GM21526 (cell line): ENCODE measurements around the gene NSG1.
"Not testable (repeated sequence)": the region's sequence is repeated elsewhere in the genome, so short reads cannot be mapped to it uniquely, and the experiment has no call there.

Source experiments
- ATAC-seq: cut with Tn5 transposase; IDR thresholded peaks from one replicate; pipeline ENCODE4 v1.9.1; 2021; ENCODE audit warnings: moderate library complexity; ENCODE audit not compliant: unreplicated experiment, low FRiP score

Gene NSG1

GRCh38 chr4:4415107-4415805 is 28.4 kb downstream of the NSG1 start:
- no peak for ATAC-seq

GRCh38 chr4:4415806-4416805 is 29.2 kb downstream of the NSG1 start:
- no peak for ATAC-seq

GRCh38 chr4:4416981-4417380 is 30.1 kb downstream of the NSG1 start:
- ATAC-seq = no peak

GRCh38 chr4:4417886-4418285 is 31.0 kb downstream of the NSG1 start:
- no peak for ATAC-seq

- no peak for ATAC-seq
Measured at GRCh38 chr4:4418676-4419390, 31.9 kb downstream of the NSG1 start.

- no peak for ATAC-seq
Measured at GRCh38 chr4:4419896-4420295, 33.0 kb downstream of the NSG1 start.

GRCh38 chr4:4420421-4420820 is 33.5 kb downstream of the NSG1 start:
- ATAC-seq = no peak

- no peak for ATAC-seq
Measured at GRCh38 chr4:4421356-4421755, 34.5 kb downstream of the NSG1 start.

- not testable (repeated sequence) for ATAC-seq
Measured at GRCh38 chr4:4422117-4422516, 35.2 kb downstream of the NSG1 start.

- no peak for ATAC-seq
Measured at GRCh38 chr4:4422856-4423499, 36.1 kb downstream of the NSG1 start.

- ATAC-seq = no peak
Measured at GRCh38 chr4:4423706-4424498, 37.0 kb downstream of the NSG1 start.

- ATAC-seq = no peak
Measured at GRCh38 chr4:4424499-4425115, 37.7 kb downstream of the NSG1 start.

- ATAC-seq = no peak
Measured at GRCh38 chr4:4425119-4425690, 38.3 kb downstream of the NSG1 start.

GRCh38 chr4:4425696-4426095 is 38.8 kb downstream of the NSG1 start:
- ATAC-seq = no peak

- ATAC-seq = no peak
Measured at GRCh38 chr4:4426511-4427120, 39.7 kb downstream of the NSG1 start.

GRCh38 chr4:4427121-4427870 is 40.4 kb downstream of the NSG1 start:
- no peak for ATAC-seq

GRCh38 chr4:4427886-4428285 is 41.0 kb downstream of the NSG1 start:
- ATAC-seq = no peak
